Tibial nerve (tissue), 3 donors: Measurements from ENCODE around the gene SPATA17.

Source experiments
- CTCF ChIP-seq, 5 experiments: fragments of 200-600 bp in 3 of 5; fragments of 450-650 bp in 2 of 5; sonication (generic) in 3 of 5; IDR thresholded peaks; one replicate each; pipeline ENCODE4 v1.5.1; 2016 to 2019; ENCODE audit warnings: antibody characterized with exemption in 5 of 5, mild to moderate bottlenecking in 3 of 5, moderate library complexity in 2 of 5
- POLR2A ChIP-seq, 2 donors: fragments of 450-650 bp; IDR thresholded peaks; one replicate each; pipeline ENCODE4 v1.6.1; 2017; ENCODE audit warnings: antibody characterized with exemption in 2 of 2, mild to moderate bottlenecking in 2 of 2, moderate library complexity in 2 of 2

GRCh38 chr1:217585577-217585976 is 45.6 kb upstream of the SPATA17 start:
- TF ChIP-seq POLR2A (IDR thresholded peaks at IDR 0.05) (no peak), CTCF (IDR thresholded peaks at IDR 0.05) (no peak)
